Astrocyte (in vitro differentiated cells and primary cell): ENCODE data around the gene RNF113A.

Experiments used
- CTCF ChIP-seq: IDR thresholded peaks from 2 replicates; pipeline ENCODE4 v1.5.1; 2011; ENCODE audit warnings: low read depth, mild to moderate bottlenecking, inconsistent platforms, low read length, moderate library complexity; ENCODE audit not compliant: insufficient read depth
- EZH2 ChIP-seq: IDR thresholded peaks from 2 replicates; pipeline ENCODE4 v1.6.1; 2012; ENCODE audit warnings: mild to moderate bottlenecking, low read length, inconsistent platforms; ENCODE audit not compliant: insufficient read depth

- no peak for TF ChIP-seq CTCF
- no peak for TF ChIP-seq EZH2
Observed at GRCh38 chrX:119852382-119853353, 18.9 kb downstream of the RNF113A start, which contains the start of gene UPF3B.
